Measurements from ENCODE around the gene NAXE. TPM values are rescaled to one million over a fixed set of nuclear protein-coding genes. Genes with fewer than 3 reads are reported as not detected.

The NAXE gene
- total RNA-seq (64.4 TPM), polyA plus RNA-seq (40.2 TPM)
- long read RNA-seq, donor 1, transcript NAXE-203 (6 exons, 1,125 nt) = major isoform, 5 of 6 reads
- long read RNA-seq, donor 1, partial matches to known transcripts = 0 of 6 reads
- long read RNA-seq, donor 1, other reads (novel, unspliced or antisense) = 0 of 6 reads
- long read RNA-seq, donor 2, transcript NAXE-203 (6 exons, 1,125 nt) = major isoform, 56 of 78 reads
- long read RNA-seq, donor 2, partial matches to known transcripts = 10 of 78 reads
- long read RNA-seq, donor 2, other reads (novel, unspliced or antisense) = 11 of 78 reads
- long read RNA-seq, donor 3, transcript NAXE-203 (6 exons, 1,125 nt) = major isoform, 39 of 61 reads
- long read RNA-seq, donor 3, partial matches to known transcripts = 11 of 61 reads
- long read RNA-seq, donor 3, other reads (novel, unspliced or antisense) = 9 of 61 reads
- long read RNA-seq, donor 4, transcript NAXE-203 (6 exons, 1,125 nt) = major isoform, 15 of 16 reads
- long read RNA-seq, donor 4, partial matches to known transcripts = 0 of 16 reads
- long read RNA-seq, donor 4, other reads (novel, unspliced or antisense) = 0 of 16 reads
- long read RNA-seq, donor 5, transcript NAXE-203 (6 exons, 1,125 nt) = major isoform, 51 of 64 reads
- long read RNA-seq, donor 5, partial matches to known transcripts = 5 of 64 reads
- long read RNA-seq, donor 5, other reads (novel, unspliced or antisense) = 0 of 64 reads
- long read RNA-seq, donor 6, transcript NAXE-203 (6 exons, 1,125 nt) = major isoform, 25 of 26 reads
- long read RNA-seq, donor 6, partial matches to known transcripts = 0 of 26 reads
- long read RNA-seq, donor 6, other reads (novel, unspliced or antisense) = 0 of 26 reads
- long read RNA-seq, donor 7, transcript NAXE-203 (6 exons, 1,125 nt) = major isoform, 19 of 68 reads
- long read RNA-seq, donor 7, partial matches to known transcripts = 13 of 68 reads
- long read RNA-seq, donor 7, other reads (novel, unspliced or antisense) = 33 of 68 reads
- long read RNA-seq, donor 8, transcript NAXE-203 (6 exons, 1,125 nt) = major isoform, 8 of 9 reads
- long read RNA-seq, donor 8, partial matches to known transcripts = 0 of 9 reads
- long read RNA-seq, donor 8, other reads (novel, unspliced or antisense) = 0 of 9 reads
- long read RNA-seq, donor 9, transcript NAXE-203 (6 exons, 1,125 nt) = major isoform, 13 of 14 reads
- long read RNA-seq, donor 9, partial matches to known transcripts = 0 of 14 reads
- long read RNA-seq, donor 9, other reads (novel, unspliced or antisense) = 0 of 14 reads
- long read RNA-seq, donor 10, transcript NAXE-203 (6 exons, 1,125 nt) = major isoform, 20 of 20 reads
- long read RNA-seq, donor 10, partial matches to known transcripts = 0 of 20 reads
- long read RNA-seq, donor 10, other reads (novel, unspliced or antisense) = 0 of 20 reads

DNA sequence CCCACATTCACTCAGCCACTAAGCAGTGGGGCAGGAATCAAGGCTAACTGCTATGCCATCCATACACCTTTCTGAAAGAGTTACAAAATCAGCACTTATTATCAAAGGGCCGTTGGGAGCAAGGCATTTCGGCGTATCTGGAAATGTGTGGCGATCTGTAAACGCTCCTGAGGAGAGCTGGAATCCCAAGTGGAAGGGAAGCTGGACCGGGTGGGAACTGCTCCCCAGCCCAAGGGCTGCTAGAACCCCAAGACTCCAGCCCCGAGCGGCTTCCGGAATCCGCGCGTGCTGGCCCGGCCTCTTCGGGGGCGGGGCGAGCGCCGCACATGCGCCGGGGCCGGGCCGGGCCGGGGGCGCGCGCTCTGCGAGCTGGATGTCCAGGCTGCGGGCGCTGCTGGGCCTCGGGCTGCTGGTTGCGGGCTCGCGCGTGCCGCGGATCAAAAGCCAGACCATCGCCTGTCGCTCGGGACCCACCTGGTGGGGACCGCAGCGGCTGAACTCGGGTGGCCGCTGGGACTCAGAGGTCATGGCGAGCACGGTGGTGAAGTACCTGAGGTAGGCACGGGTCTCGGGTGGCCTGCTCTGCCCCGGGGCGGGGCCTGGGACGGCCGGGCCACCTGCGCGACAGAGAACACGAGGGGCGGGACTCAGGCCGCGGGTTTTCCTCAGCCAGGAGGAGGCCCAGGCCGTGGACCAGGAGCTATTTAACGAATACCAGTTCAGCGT lies at the start of gene NAXE:
NAXE (plus strand) TSS at position 345 of the 726 bp plus-strand sequence; CDS start at position 374, 29 bp downstream.
- H3K4me1 ChIP-seq (ENCODE audit: control insufficient read depth in 2 of 2, insufficient read depth in 2 of 2, low read length in 2 of 2) = peaks cover 10 to 24% of the 10 kb centered on the region in 2 donors
- peak in 3 of 9 donors; percentile 70 to 80 (median 72) for DNase-seq (ENCODE audit: low read depth in 6 of 9, low spot score in 9 of 9)
- H3K4me3 ChIP-seq (ENCODE audit: low read length in 2 of 2) = peak within 1 kb of the TSS; percentile 73 to 74
- H3K27ac ChIP-seq (ENCODE audit: low read depth in 1 of 2, low read length in 1 of 2) = peak within 1 kb of the TSS; percentile 77 to 84
- WGBS = under 1% methylated on average over 60 of the region's 60 CpGs
- peaks cover 11 to 39% of the 10 kb centered on the region in 2 donors for H3K36me3 ChIP-seq (ENCODE audit: control insufficient read depth in 2 of 2, insufficient read depth in 2 of 2, low read length in 1 of 2)
- no peaks in the 10 kb centered on the region for H3K9me3 ChIP-seq (ENCODE audit: control insufficient read depth in 2 of 2, insufficient read depth in 1 of 2, low read length in 1 of 2)
- no peaks in the 10 kb centered on the region for H3K27me3 ChIP-seq (ENCODE audit: control insufficient read depth in 2 of 2, insufficient read depth in 1 of 2, low read length in 1 of 2)

DNA sequence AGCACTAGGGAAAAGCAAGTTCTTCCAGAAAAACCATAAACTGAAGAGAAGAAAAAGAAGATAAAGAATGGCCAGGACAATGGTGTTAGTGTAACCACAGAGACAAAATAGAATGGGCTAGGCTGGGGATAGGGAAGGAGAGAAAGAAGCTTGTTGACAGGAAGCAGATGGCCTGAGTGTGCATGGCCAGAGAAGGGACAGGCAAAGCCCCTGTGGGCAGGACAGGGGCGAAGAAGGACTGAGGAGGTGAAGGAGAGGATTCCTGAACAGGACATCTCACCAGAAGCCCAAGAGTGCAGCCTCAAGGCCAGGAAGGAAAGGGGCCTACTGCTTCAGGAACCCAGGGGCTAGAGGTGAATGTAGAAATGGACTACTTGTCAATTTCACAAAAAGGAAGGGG lies 48.5 kb upstream of the NAXE start:
- Histone ChIP-seq H3K36me3 (ENCODE audit: control insufficient read depth in 2 of 2, insufficient read depth in 2 of 2, low read length in 1 of 2) (peaks cover 14 to 20% of the 10 kb centered on the region in 2 donors), H3K9me3 (ENCODE audit: control insufficient read depth in 2 of 2, insufficient read depth in 1 of 2, low read length in 1 of 2) (no peaks in the 10 kb centered on the region), H3K4me3 (ENCODE audit: low read length in 2 of 2) (no peak overlapping the region), H3K27me3 (ENCODE audit: control insufficient read depth in 2 of 2, insufficient read depth in 1 of 2, low read length in 1 of 2) (no peaks in the 10 kb centered on the region), H3K27ac (ENCODE audit: low read depth in 1 of 2, low read length in 1 of 2) (no peak overlapping the region), H3K4me1 (ENCODE audit: control insufficient read depth in 2 of 2, insufficient read depth in 2 of 2, low read length in 2 of 2) (no peaks in the 10 kb centered on the region)
- 86% methylated on average over 1 of the region's 1 CpG for WGBS
- no peak for DNase-seq (ENCODE audit: low read depth in 6 of 9, low spot score in 9 of 9)

DNA sequence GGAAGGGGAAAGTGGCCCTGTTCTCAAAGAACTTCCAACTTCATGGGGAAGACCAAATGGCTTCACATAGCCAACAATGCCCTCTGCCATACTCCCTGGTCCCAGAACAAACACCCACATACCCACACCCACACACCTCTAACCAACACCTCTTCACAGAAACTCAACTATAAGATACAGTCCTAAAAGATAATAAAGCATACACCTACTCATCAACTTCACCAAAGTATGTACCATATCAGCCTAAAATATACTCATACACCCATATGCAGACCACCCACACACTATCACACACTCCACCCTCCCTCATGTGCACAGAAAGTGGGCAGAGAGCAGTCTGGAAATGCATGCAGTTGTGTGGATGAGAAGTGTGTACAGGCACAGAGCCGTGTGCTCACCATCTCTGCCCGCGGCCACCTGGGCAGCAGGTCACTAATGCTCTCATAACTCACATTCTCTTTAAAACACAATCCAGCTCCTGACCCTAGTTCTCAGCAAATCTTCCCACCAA lies 46.9 kb upstream of the NAXE start:
- Histone ChIP-seq H3K36me3 (ENCODE audit: control insufficient read depth in 2 of 2, insufficient read depth in 2 of 2, low read length in 1 of 2) (peaks cover 9 to 15% of the 10 kb centered on the region in 2 donors), H3K4me1 (ENCODE audit: control insufficient read depth in 2 of 2, insufficient read depth in 2 of 2, low read length in 2 of 2) (no peaks in the 10 kb centered on the region), H3K27me3 (ENCODE audit: control insufficient read depth in 2 of 2, insufficient read depth in 1 of 2, low read length in 1 of 2) (no peaks in the 10 kb centered on the region), H3K4me3 (ENCODE audit: low read length in 2 of 2) (no peak overlapping the region), H3K27ac (ENCODE audit: low read depth in 1 of 2, low read length in 1 of 2) (no peak overlapping the region), H3K9me3 (ENCODE audit: control insufficient read depth in 2 of 2, insufficient read depth in 1 of 2, low read length in 1 of 2) (no peaks in the 10 kb centered on the region)
- WGBS = 99% methylated on average over 3 of the region's 3 CpGs
- DNase-seq (ENCODE audit: low read depth in 6 of 9, low spot score in 9 of 9) = no peak

DNA sequence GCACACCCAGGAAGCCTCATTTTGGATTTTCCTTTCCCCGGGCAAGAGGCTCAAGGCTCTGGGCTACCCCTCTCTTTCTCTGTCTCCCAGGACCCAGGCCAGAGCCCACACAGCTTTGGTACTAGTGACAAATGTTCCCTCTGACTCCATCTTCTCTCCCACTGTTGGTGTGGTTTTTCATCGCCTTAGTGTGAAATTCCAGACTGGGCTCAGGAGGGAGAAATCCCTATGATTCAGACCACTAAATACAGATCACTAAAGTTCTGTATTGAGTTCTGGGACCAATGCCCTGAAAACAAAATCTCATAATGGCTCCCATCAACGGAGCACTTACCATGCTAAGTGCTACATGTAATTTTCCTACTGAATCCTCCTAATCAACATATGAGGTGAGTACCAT lies 45.3 kb upstream of the NAXE start:
- 85% methylated on average over 3 of the region's 3 CpGs for WGBS
- Histone ChIP-seq H3K4me3 (ENCODE audit: low read length in 2 of 2) (no peak overlapping the region), H3K27me3 (ENCODE audit: control insufficient read depth in 2 of 2, insufficient read depth in 1 of 2, low read length in 1 of 2) (no peaks in the 10 kb centered on the region), H3K36me3 (ENCODE audit: control insufficient read depth in 2 of 2, insufficient read depth in 2 of 2, low read length in 1 of 2) (peaks cover 6 to 10% of the 10 kb centered on the region in 2 donors), H3K9me3 (ENCODE audit: control insufficient read depth in 2 of 2, insufficient read depth in 1 of 2, low read length in 1 of 2) (no peaks in the 10 kb centered on the region), H3K4me1 (ENCODE audit: control insufficient read depth in 2 of 2, insufficient read depth in 2 of 2, low read length in 2 of 2) (no peaks in the 10 kb centered on the region), H3K27ac (ENCODE audit: low read depth in 1 of 2, low read length in 1 of 2) (no peak overlapping the region)
- no peak for DNase-seq (ENCODE audit: low read depth in 6 of 9, low spot score in 9 of 9)

DNA sequence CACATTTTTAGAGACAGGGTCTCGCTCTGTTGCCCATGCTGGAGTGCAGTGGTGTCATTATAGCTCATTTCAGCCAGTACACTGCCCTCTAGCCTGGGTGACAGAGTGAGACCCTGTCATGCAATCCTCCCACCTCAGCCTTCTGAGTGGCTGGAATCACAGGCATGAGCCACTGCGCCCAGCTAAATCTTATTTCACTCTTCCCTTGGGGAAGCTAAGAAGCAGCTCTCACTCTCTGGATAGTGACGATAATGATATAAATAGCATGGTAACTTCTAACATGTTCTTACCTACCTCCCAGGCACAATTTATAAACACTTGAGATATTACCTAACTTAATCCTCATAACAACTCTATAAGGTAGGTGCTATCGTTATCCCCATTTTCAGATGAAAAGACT lies 44.1 kb upstream of the NAXE start:
- WGBS = 96% methylated on average over 4 of the region's 4 CpGs
- no peaks in the 10 kb centered on the region for H3K9me3 ChIP-seq (ENCODE audit: control insufficient read depth in 2 of 2, insufficient read depth in 1 of 2, low read length in 1 of 2)
- H3K4me1 ChIP-seq (ENCODE audit: control insufficient read depth in 2 of 2, insufficient read depth in 2 of 2, low read length in 2 of 2) = no peaks in the 10 kb centered on the region
- no peak overlapping the region for H3K4me3 ChIP-seq (ENCODE audit: low read length in 2 of 2)
- DNase-seq (ENCODE audit: low read depth in 6 of 9, low spot score in 9 of 9) = no peak
- no peak overlapping the region for H3K27ac ChIP-seq (ENCODE audit: low read depth in 1 of 2, low read length in 1 of 2)
- H3K27me3 ChIP-seq (ENCODE audit: control insufficient read depth in 2 of 2, insufficient read depth in 1 of 2, low read length in 1 of 2) = no peaks in the 10 kb centered on the region
- peaks cover 6 to 10% of the 10 kb centered on the region in 2 donors for H3K36me3 ChIP-seq (ENCODE audit: control insufficient read depth in 2 of 2, insufficient read depth in 2 of 2, low read length in 1 of 2)

DNA sequence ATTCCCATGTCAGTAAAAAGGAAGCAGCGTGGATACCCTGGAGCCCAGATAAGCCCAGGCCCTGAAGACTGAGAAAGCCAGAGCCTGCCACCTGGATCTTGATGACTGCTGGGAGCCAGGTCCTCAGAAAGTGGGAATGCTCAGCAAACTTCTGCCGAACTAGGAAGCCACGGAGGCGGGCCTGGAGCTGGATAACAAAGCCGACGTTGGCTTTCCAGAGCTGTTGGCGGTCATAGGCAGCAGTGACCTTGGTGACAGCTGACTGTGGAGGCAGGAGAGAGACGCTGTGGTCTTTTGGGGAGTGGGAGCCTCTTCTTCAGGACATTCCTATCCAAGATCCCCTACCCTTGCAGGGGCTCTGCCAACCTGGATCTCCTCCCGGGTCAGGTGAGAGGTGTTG lies 43.6 kb upstream of the NAXE start:
- Histone ChIP-seq H3K4me3 (ENCODE audit: low read length in 2 of 2) (no peak overlapping the region), H3K9me3 (ENCODE audit: control insufficient read depth in 2 of 2, insufficient read depth in 1 of 2, low read length in 1 of 2) (no peaks in the 10 kb centered on the region), H3K27ac (ENCODE audit: low read depth in 1 of 2, low read length in 1 of 2) (no peak overlapping the region), H3K36me3 (ENCODE audit: control insufficient read depth in 2 of 2, insufficient read depth in 2 of 2, low read length in 1 of 2) (peaks cover 6 to 10% of the 10 kb centered on the region in 2 donors), H3K4me1 (ENCODE audit: control insufficient read depth in 2 of 2, insufficient read depth in 2 of 2, low read length in 2 of 2) (no peaks in the 10 kb centered on the region), H3K27me3 (ENCODE audit: control insufficient read depth in 2 of 2, insufficient read depth in 1 of 2, low read length in 1 of 2) (no peaks in the 10 kb centered on the region)
- 98% methylated on average over 9 of the region's 9 CpGs for WGBS
- no peak for DNase-seq (ENCODE audit: low read depth in 6 of 9, low spot score in 9 of 9)

DNA sequence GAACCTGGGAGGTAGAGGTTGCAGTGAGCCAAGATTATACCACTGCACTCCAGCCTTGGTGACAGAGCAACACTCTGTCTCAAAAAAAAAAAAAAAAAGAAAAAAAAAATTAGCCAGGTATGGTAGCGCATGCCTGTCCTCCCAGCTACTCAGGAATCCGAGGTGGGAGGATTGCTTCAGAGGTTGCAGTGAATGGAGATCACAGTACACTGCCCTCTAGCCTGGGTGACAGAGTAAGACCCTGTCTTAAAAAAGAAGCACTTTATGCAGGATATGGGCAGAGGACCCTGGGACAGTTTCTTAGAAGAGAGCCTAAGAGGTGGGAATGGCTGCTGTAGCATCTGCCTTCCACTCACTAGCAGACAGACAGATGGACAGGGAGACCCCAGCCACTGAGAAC lies 42.2 kb upstream of the NAXE start:
- H3K9me3 ChIP-seq (ENCODE audit: control insufficient read depth in 2 of 2, insufficient read depth in 1 of 2, low read length in 1 of 2) = no peaks in the 10 kb centered on the region
- peaks cover 0 to 2% of the 10 kb centered on the region in 2 donors for H3K4me1 ChIP-seq (ENCODE audit: control insufficient read depth in 2 of 2, insufficient read depth in 2 of 2, low read length in 2 of 2)
- H3K4me3 ChIP-seq (ENCODE audit: low read length in 2 of 2) = no peak overlapping the region
- no peak overlapping the region for H3K27ac ChIP-seq (ENCODE audit: low read depth in 1 of 2, low read length in 1 of 2)
- peaks cover 6 to 10% of the 10 kb centered on the region in 2 donors for H3K36me3 ChIP-seq (ENCODE audit: control insufficient read depth in 2 of 2, insufficient read depth in 2 of 2, low read length in 1 of 2)
- 88% methylated on average over 2 of the region's 2 CpGs for WGBS
- no peaks in the 10 kb centered on the region for H3K27me3 ChIP-seq (ENCODE audit: control insufficient read depth in 2 of 2, insufficient read depth in 1 of 2, low read length in 1 of 2)
- peak in 1 of 9 donors; percentile 15 for DNase-seq (ENCODE audit: low read depth in 6 of 9, low spot score in 9 of 9)

DNA sequence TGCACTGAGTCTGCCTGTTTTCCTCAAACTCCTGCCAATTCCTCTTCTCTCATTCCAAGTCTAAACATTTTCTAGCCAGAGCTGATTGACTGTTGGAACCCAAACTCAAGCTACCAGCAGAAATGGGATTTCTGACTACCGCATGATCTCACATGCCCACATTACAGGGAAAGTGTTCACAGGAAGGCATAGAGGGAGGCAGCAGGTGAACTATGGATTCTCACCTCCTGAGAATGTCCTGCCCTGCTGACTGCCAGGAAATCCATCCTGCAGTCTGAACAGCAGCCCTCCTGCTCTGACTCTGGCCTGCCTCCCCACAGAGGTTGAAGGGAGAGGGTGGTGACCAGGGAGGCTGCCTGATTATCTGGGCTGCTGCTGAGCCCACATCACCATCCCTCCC lies 41.7 kb upstream of the NAXE start:
- Histone ChIP-seq H3K27ac (ENCODE audit: low read depth in 1 of 2, low read length in 1 of 2) (no peak overlapping the region), H3K27me3 (ENCODE audit: control insufficient read depth in 2 of 2, insufficient read depth in 1 of 2, low read length in 1 of 2) (no peaks in the 10 kb centered on the region), H3K9me3 (ENCODE audit: control insufficient read depth in 2 of 2, insufficient read depth in 1 of 2, low read length in 1 of 2) (no peaks in the 10 kb centered on the region), H3K36me3 (ENCODE audit: control insufficient read depth in 2 of 2, insufficient read depth in 2 of 2, low read length in 1 of 2) (peaks cover 6 to 10% of the 10 kb centered on the region in 2 donors), H3K4me3 (ENCODE audit: low read length in 2 of 2) (no peak overlapping the region), H3K4me1 (ENCODE audit: control insufficient read depth in 2 of 2, insufficient read depth in 2 of 2, low read length in 2 of 2) (peaks cover 0 to 2% of the 10 kb centered on the region in 2 donors)
- no peak for DNase-seq (ENCODE audit: low read depth in 6 of 9, low spot score in 9 of 9)
- 96% methylated on average over 1 of the region's 1 CpG for WGBS
